Activated naive CD8-positive, alpha-beta T cell treated with anti-CD3 and anti-CD28 coated beads, Interleukin-2, amount 10 ng/mL, durations not matched to agents 7 days and 5 days (primary cell): Measurements from ENCODE around the gene LDLRAD4. TPM values are rescaled to one million over a fixed set of nuclear protein-coding genes. Genes with fewer than 3 reads are reported as not detected.

Source experiments
- ATAC-seq: fragments of 150-1000 bp; cut with Tn5 transposase; one replicate; pipeline ENCODE4 v1.10.0; 2021; ENCODE audit warnings: low read depth, moderate library complexity
- POLR2A ChIA-PET: fragments of 350-600 bp; sonication (Branson Sonifier 250); formaldehyde crosslinking; loops from one replicate; lab custom pipeline; 2021; ENCODE audit warnings: antibody characterized with exemption; lab: Charles Lee
- DNase-seq: peaks from one replicate; pipeline ENCODE4 v3.0.0; 2021
- H3K27ac Mint-ChIP-seq: one replicate; pipeline ENCODE4 v1.8.0; 2022; ENCODE audit warnings: mild to moderate bottlenecking, mixed read lengths
- H3K27me3 Mint-ChIP-seq: one replicate; pipeline ENCODE4 v1.8.0; 2022; ENCODE audit warnings: mild to moderate bottlenecking, moderate library complexity, mixed read lengths
- H3K36me3 Mint-ChIP-seq: one replicate; pipeline ENCODE4 v1.8.0; 2021; ENCODE audit warnings: mild to moderate bottlenecking, mixed read lengths
- H3K4me1 Mint-ChIP-seq: one replicate; pipeline ENCODE4 v1.8.0; 2021; ENCODE audit warnings: mixed read lengths
- H3K4me3 Mint-ChIP-seq: one replicate; pipeline ENCODE4 v1.8.0; 2022; ENCODE audit warnings: mild to moderate bottlenecking, moderate library complexity, mixed read lengths
- H3K9me3 Mint-ChIP-seq: one replicate; pipeline ENCODE4 v1.8.0; 2021; ENCODE audit warnings: mixed read lengths
- total RNA-seq, 2 experiments: library from RNA; stranded (reverse); gene quantifications; one replicate each; pipeline ENCODE4 v1.2.3, GENCODE V29; 2021

LDLRAD4 gene
- total RNA-seq, 2 experiments from 2014 or later: 40.3 to 44.3 TPM

GRCh38 chr18:13549880-13550232 is 331.3 kb downstream of the LDLRAD4 start:
- POLR2A ChIA-PET: no interaction called here
- no peaks in the 10 kb centered on the region for H3K4me1 Mint-ChIP-seq
- no peak overlapping the region for H3K27ac Mint-ChIP-seq
- H3K36me3 Mint-ChIP-seq: peaks cover 25% of the 10 kb centered on the region
- no peak for ATAC-seq
- no peaks in the 10 kb centered on the region for H3K27me3 Mint-ChIP-seq
- DNase-seq: no peak
- peaks cover 4% of the 10 kb centered on the region for H3K9me3 Mint-ChIP-seq
- H3K4me3 Mint-ChIP-seq: no peak overlapping the region

GRCh38 chr18:13550418-13551304 is 332.1 kb downstream of the LDLRAD4 start:
- no peaks in the 10 kb centered on the region for H3K27me3 Mint-ChIP-seq
- ATAC-seq: no peak
- no peak overlapping the region for H3K27ac Mint-ChIP-seq
- no peaks in the 10 kb centered on the region for H3K4me1 Mint-ChIP-seq
- DNase-seq: no peak
- H3K36me3 Mint-ChIP-seq: peaks cover 21% of the 10 kb centered on the region
- no peak overlapping the region for H3K4me3 Mint-ChIP-seq
- peaks cover 1% of the 10 kb centered on the region for H3K9me3 Mint-ChIP-seq
- POLR2A ChIA-PET: no interaction called here

GRCh38 chr18:13551305-13551603 is 332.7 kb downstream of the LDLRAD4 start:
- Mint-ChIP-seq H3K27ac (no peak overlapping the region), H3K4me1 (no peaks in the 10 kb centered on the region), H3K27me3 (no peaks in the 10 kb centered on the region), H3K4me3 (no peak overlapping the region), H3K36me3 (peaks cover 15% of the 10 kb centered on the region), H3K9me3 (peaks cover 1% of the 10 kb centered on the region)
- ATAC-seq (no peak), DNase-seq (no peak)
- POLR2A ChIA-PET: no interaction called here

- POLR2A ChIA-PET: no interaction called here
- Mint-ChIP-seq H3K4me1 (peaks cover 1% of the 10 kb centered on the region), H3K27me3 (no peaks in the 10 kb centered on the region), H3K4me3 (no peak overlapping the region), H3K9me3 (peaks cover 1% of the 10 kb centered on the region), H3K36me3 (peaks cover 10% of the 10 kb centered on the region), H3K27ac (no peak overlapping the region)
- ATAC-seq (no peak), DNase-seq (no peak)
Observed at GRCh38 chr18:13551841-13552733, 333.5 kb downstream of the LDLRAD4 start.

GRCh38 chr18:13553449-13553848 is 334.9 kb downstream of the LDLRAD4 start:
- DNase-seq (no peak), ATAC-seq (no peak)
- H3K4me1 Mint-ChIP-seq: peaks cover 7% of the 10 kb centered on the region
- no peaks in the 10 kb centered on the region for H3K27me3 Mint-ChIP-seq
- H3K9me3 Mint-ChIP-seq: no peaks in the 10 kb centered on the region
- peaks cover 4% of the 10 kb centered on the region for H3K36me3 Mint-ChIP-seq
- H3K4me3 Mint-ChIP-seq: no peak overlapping the region
- H3K27ac Mint-ChIP-seq: no peak overlapping the region
- POLR2A ChIA-PET: no interaction called here

GRCh38 chr18:13555192-13555591 is 336.6 kb downstream of the LDLRAD4 start:
- POLR2A ChIA-PET: interaction anchor here (1.0 kb wide), 1 partner anchor 12 kb away, joined by 3 read pairs; no protein-coding TSS in a partner anchor
- no peak for DNase-seq
- ATAC-seq: no peak

GRCh38 chr18:13555865-13556264 is 337.3 kb downstream of the LDLRAD4 start:
- ATAC-seq: no peak
- Mint-ChIP-seq H3K27ac (no peak overlapping the region), H3K36me3 (no peaks in the 10 kb centered on the region), H3K4me3 (no peak overlapping the region), H3K27me3 (no peaks in the 10 kb centered on the region), H3K4me1 (peaks cover 16% of the 10 kb centered on the region), H3K9me3 (no peaks in the 10 kb centered on the region)
- DNase-seq: no peak
- POLR2A ChIA-PET: interaction anchor here (1.0 kb wide), 1 partner anchor 11 kb away, joined by 3 read pairs; no protein-coding TSS in a partner anchor

More at GRCh38 chr18:13555192-13555591, 336.6 kb downstream of the LDLRAD4 start:
- no peak overlapping the region for H3K27ac Mint-ChIP-seq
- H3K36me3 Mint-ChIP-seq: peaks cover 1% of the 10 kb centered on the region
- no peaks in the 10 kb centered on the region for H3K27me3 Mint-ChIP-seq
- no peaks in the 10 kb centered on the region for H3K9me3 Mint-ChIP-seq
- H3K4me1 Mint-ChIP-seq: peaks cover 16% of the 10 kb centered on the region
- no peak overlapping the region for H3K4me3 Mint-ChIP-seq

GRCh38 chr18:13556502-13556901 is 337.9 kb downstream of the LDLRAD4 start:
- POLR2A ChIA-PET: interaction anchor here (0.7 kb wide), 1 partner anchor 341 kb away, joined by 3 read pairs; no protein-coding TSS in a partner anchor
- Mint-ChIP-seq H3K27me3 (no peaks in the 10 kb centered on the region), H3K4me1 (peaks cover 19% of the 10 kb centered on the region), H3K4me3 (no peak overlapping the region), H3K36me3 (peaks cover 1% of the 10 kb centered on the region), H3K27ac (no peak overlapping the region), H3K9me3 (no peaks in the 10 kb centered on the region)
- no peak for ATAC-seq
- no peak for DNase-seq

- peak overlapping the region; percentile 78 for H3K27ac Mint-ChIP-seq
Observed at GRCh38 chr18:13558124-13558523, 339.6 kb downstream of the LDLRAD4 start.

GRCh38 chr18:13558790-13559189 is 340.2 kb downstream of the LDLRAD4 start:
- POLR2A ChIA-PET: interaction anchor here (1.0 to 1.9 kb wide), 5 partner anchors 8 to 71 kb away, joined by 3 to 8 read pairs (median 5); no protein-coding TSS in a partner anchor
- Mint-ChIP-seq H3K36me3 (peaks cover 3% of the 10 kb centered on the region), H3K27me3 (no peaks in the 10 kb centered on the region), H3K4me1 (peaks cover 37% of the 10 kb centered on the region), H3K4me3 (no peak overlapping the region), H3K27ac (no peak overlapping the region), H3K9me3 (no peaks in the 10 kb centered on the region)
- no peak for ATAC-seq
- DNase-seq: no peak

More at GRCh38 chr18:13558124-13558523, 339.6 kb downstream of the LDLRAD4 start:
- peak; percentile 64 for ATAC-seq
- Mint-ChIP-seq H3K36me3 (peaks cover 2% of the 10 kb centered on the region), H3K27me3 (no peaks in the 10 kb centered on the region), H3K4me1 (peaks cover 32% of the 10 kb centered on the region), H3K9me3 (no peaks in the 10 kb centered on the region), H3K4me3 (peak overlapping the region; percentile 56)
- peak; percentile 58 for DNase-seq
- POLR2A ChIA-PET: interaction anchor here (1.0 to 1.9 kb wide), 4 partner anchors 9 to 72 kb away, joined by 5 to 8 read pairs (median 6); no protein-coding TSS in a partner anchor

- Mint-ChIP-seq H3K4me3 (no peak overlapping the region), H3K4me1 (peaks cover 43% of the 10 kb centered on the region), H3K27me3 (no peaks in the 10 kb centered on the region), H3K9me3 (no peaks in the 10 kb centered on the region), H3K27ac (no peak overlapping the region), H3K36me3 (peaks cover 3% of the 10 kb centered on the region)
- ATAC-seq: no peak
- no peak for DNase-seq
- POLR2A ChIA-PET: interaction anchor here (1.0 to 1.9 kb wide), 4 partner anchors 7 to 54 kb away, joined by 3 to 8 read pairs (median 4); no protein-coding TSS in a partner anchor
Observed at GRCh38 chr18:13559754-13560153, 341.2 kb downstream of the LDLRAD4 start.

- no peaks in the 10 kb centered on the region for H3K9me3 Mint-ChIP-seq
- peaks cover 3% of the 10 kb centered on the region for H3K36me3 Mint-ChIP-seq
- H3K27ac Mint-ChIP-seq: no peak overlapping the region
- H3K4me3 Mint-ChIP-seq: no peak overlapping the region
- ATAC-seq (no peak), DNase-seq (no peak)
- POLR2A ChIA-PET: interaction anchor here (0.6 to 1.9 kb wide), 5 partner anchors 52 to 342 kb away, joined by 3 to 8 read pairs (median 3); partner anchors contain the start of gene LDLRAD4
- peaks cover 46% of the 10 kb centered on the region for H3K4me1 Mint-ChIP-seq
- H3K27me3 Mint-ChIP-seq: no peaks in the 10 kb centered on the region
Observed at GRCh38 chr18:13560306-13560705, 341.7 kb downstream of the LDLRAD4 start.

- Mint-ChIP-seq H3K9me3 (no peaks in the 10 kb centered on the region), H3K27ac (peak overlapping the region; percentile 92), H3K27me3 (no peaks in the 10 kb centered on the region), H3K36me3 (peaks cover 3% of the 10 kb centered on the region), H3K4me3 (peak overlapping the region; percentile 70), H3K4me1 (peaks cover 60% of the 10 kb centered on the region)
- POLR2A ChIA-PET: interaction anchor here (0.8 to 1.9 kb wide), 5 partner anchors 15 to 70 kb away, joined by 3 to 10 read pairs (median 4); no protein-coding TSS in a partner anchor
- ATAC-seq: peak; percentile 34
- DNase-seq: no peak
Observed at GRCh38 chr18:13562494-13563029, 344.0 kb downstream of the LDLRAD4 start.
